ENCODE data around the gene ANXA6. TPM values are rescaled to one million over a fixed set of nuclear protein-coding genes. Genes with fewer than 3 reads are reported as not detected.
A peak's percentile ranks its signal among the peaks of the same experiment; 100 is the strongest.

The ANXA6 gene
- polyA plus RNA-seq, 3 donors = 60.6 to 124 (median 93.5) TPM

- H4K20me1 ChIP-seq (ENCODE audit: insufficient read depth, low read length) = peaks cover 13% of the 10 kb centered on the region
- H3K4me1 ChIP-seq (ENCODE audit: control insufficient read depth in 1 of 2, insufficient read depth in 2 of 2, low read length in 2 of 2) = peaks cover 71 to 86% of the 10 kb centered on the region in 2 donors
- H3K36me3 ChIP-seq (replicated peaks in 1 of 2; ENCODE audit: control insufficient read depth in 1 of 2, insufficient read depth in 2 of 2, low read length in 2 of 2) = no peaks in the 10 kb centered on the region
- peak overlapping the region; percentile 70 to 96 (median 82) for H3K4me3 ChIP-seq (replicated peaks in 1 of 3; ENCODE audit: low read depth in 2 of 3, low read length in 3 of 3)
- no peak for TF ChIP-seq CTCF (IDR thresholded peaks at IDR 0.05)
- H3K27me3 Mint-ChIP-seq (ENCODE audit: low read depth in 3 of 3) = peaks cover 0 to 3% (median 2%) of the 10 kb centered on the region in 3 donors
- H3K27ac Mint-ChIP-seq = peak overlapping the region; percentile 85 to 96 (median 91)
- peaks cover 87% of the 10 kb centered on the region for H3K4me1 Mint-ChIP-seq
- intact Hi-C loops (cut with micrococcal nuclease) = loop anchor here in 1 of 2 donors (5.0 kb wide), 2 partner anchors 51 to 99 kb away; no protein-coding TSS in a partner anchor
- H3K27ac ChIP-seq (ENCODE audit: low read depth in 1 of 2, low read length in 2 of 2) = peak overlapping the region; percentile 67 to 86
- peaks cover 10 to 11% of the 10 kb centered on the region in 2 donors for H3K36me3 Mint-ChIP-seq
- no peaks in the 10 kb centered on the region for H3K27me3 ChIP-seq (ENCODE audit: control insufficient read depth in 2 of 2, insufficient read depth in 2 of 2, low read length in 2 of 2)
- H3K79me2 ChIP-seq (ENCODE audit: insufficient read depth, low read length) = peaks cover 78% of the 10 kb centered on the region
- H3K9ac ChIP-seq (ENCODE audit: insufficient read depth, low read length, poor library complexity, severe bottlenecking) = peak overlapping the region; percentile 85
- peak overlapping the region; percentile 86 to 91 for H3K4me3 Mint-ChIP-seq
- peak overlapping the region; percentile 93 for H2AFZ ChIP-seq (ENCODE audit: insufficient read depth, low read depth, low read length, poor library complexity, severe bottlenecking)
- WGBS (ENCODE audit: insufficient coverage) = 17% methylated on average over 9 of the region's 9 CpGs
- no peaks in the 10 kb centered on the region for H3K9me3 Mint-ChIP-seq
- peak overlapping the region; percentile 99 for H3K4me2 ChIP-seq (replicated peaks; ENCODE audit: extremely low read depth, low read length, poor library complexity, severe bottlenecking)
- H3K9me3 ChIP-seq (replicated peaks in 1 of 2; ENCODE audit: control insufficient read depth in 1 of 2, insufficient read depth in 1 of 2, low read length in 2 of 2) = no peaks in the 10 kb centered on the region
- peak in 1 of 3 donors; percentile 11 for DNase-seq
Measured at GRCh38 chr5:151155775-151156506, 1.6 kb downstream of the ANXA6 start.

- H3K4me2 ChIP-seq (replicated peaks; ENCODE audit: extremely low read depth, low read length, poor library complexity, severe bottlenecking) = peak overlapping the region; percentile 99
- peaks cover 86% of the 10 kb centered on the region for H3K79me2 ChIP-seq (ENCODE audit: insufficient read depth, low read length)
- no peak overlapping the region for H2AFZ ChIP-seq (ENCODE audit: insufficient read depth, low read depth, low read length, poor library complexity, severe bottlenecking)
- H3K9me3 ChIP-seq (replicated peaks in 1 of 2; ENCODE audit: control insufficient read depth in 1 of 2, insufficient read depth in 1 of 2, low read length in 2 of 2) = no peaks in the 10 kb centered on the region
- peak in 2 of 3 donors; percentile 10 to 41 for DNase-seq
- peaks cover 88% of the 10 kb centered on the region for H3K4me1 Mint-ChIP-seq
- peak overlapping the region; percentile 85 to 96 (median 90) for H3K27ac Mint-ChIP-seq
- H3K36me3 ChIP-seq (replicated peaks in 1 of 2; ENCODE audit: control insufficient read depth in 1 of 2, insufficient read depth in 2 of 2, low read length in 2 of 2) = no peaks in the 10 kb centered on the region
- no peak for TF ChIP-seq CTCF (IDR thresholded peaks at IDR 0.05)
- no peaks in the 10 kb centered on the region for H3K9me3 Mint-ChIP-seq
- WGBS (ENCODE audit: insufficient coverage) = no CpG with 5 or more reads among the region's 9 CpGs
- H3K4me1 ChIP-seq (ENCODE audit: control insufficient read depth in 1 of 2, insufficient read depth in 2 of 2, low read length in 2 of 2) = peaks cover 79 to 90% of the 10 kb centered on the region in 2 donors
- H3K4me3 Mint-ChIP-seq = peak overlapping the region; percentile 62 to 91
- intact Hi-C loops (cut with micrococcal nuclease) = loop anchor here in 1 of 2 donors (5.0 kb wide), 2 partner anchors 52 to 98 kb away; no protein-coding TSS in a partner anchor
- peaks cover 10 to 11% of the 10 kb centered on the region in 2 donors for H3K36me3 Mint-ChIP-seq
- peaks cover 0 to 3% (median 2%) of the 10 kb centered on the region in 3 donors for H3K27me3 Mint-ChIP-seq (ENCODE audit: low read depth in 3 of 3)
- peak overlapping the region; percentile 85 for H3K9ac ChIP-seq (ENCODE audit: insufficient read depth, low read length, poor library complexity, severe bottlenecking)
- H4K20me1 ChIP-seq (ENCODE audit: insufficient read depth, low read length) = peaks cover 19% of the 10 kb centered on the region
- H3K27me3 ChIP-seq (ENCODE audit: control insufficient read depth in 2 of 2, insufficient read depth in 2 of 2, low read length in 2 of 2) = no peaks in the 10 kb centered on the region
- H3K4me3 ChIP-seq (replicated peaks in 1 of 3; ENCODE audit: low read depth in 2 of 3, low read length in 3 of 3) = peak overlapping the region; percentile 2 to 96 (median 6)
- H3K27ac ChIP-seq (ENCODE audit: low read depth in 1 of 2, low read length in 2 of 2) = peak overlapping the region; percentile 67 to 86
Measured at GRCh38 chr5:151154931-151155774, 2.4 kb downstream of the ANXA6 start.

Data from CD14-positive monocyte (primary cell).